Ammon's horn (tissue), 1 donor: ENCODE data around the gene ARL4C.

Source experiments
- DNase-seq: peaks from one replicate; pipeline ENCODE4 v3.0.0-alpha.2; 2016; ENCODE audit warnings: low spot score

The ARL4C gene

DNA sequence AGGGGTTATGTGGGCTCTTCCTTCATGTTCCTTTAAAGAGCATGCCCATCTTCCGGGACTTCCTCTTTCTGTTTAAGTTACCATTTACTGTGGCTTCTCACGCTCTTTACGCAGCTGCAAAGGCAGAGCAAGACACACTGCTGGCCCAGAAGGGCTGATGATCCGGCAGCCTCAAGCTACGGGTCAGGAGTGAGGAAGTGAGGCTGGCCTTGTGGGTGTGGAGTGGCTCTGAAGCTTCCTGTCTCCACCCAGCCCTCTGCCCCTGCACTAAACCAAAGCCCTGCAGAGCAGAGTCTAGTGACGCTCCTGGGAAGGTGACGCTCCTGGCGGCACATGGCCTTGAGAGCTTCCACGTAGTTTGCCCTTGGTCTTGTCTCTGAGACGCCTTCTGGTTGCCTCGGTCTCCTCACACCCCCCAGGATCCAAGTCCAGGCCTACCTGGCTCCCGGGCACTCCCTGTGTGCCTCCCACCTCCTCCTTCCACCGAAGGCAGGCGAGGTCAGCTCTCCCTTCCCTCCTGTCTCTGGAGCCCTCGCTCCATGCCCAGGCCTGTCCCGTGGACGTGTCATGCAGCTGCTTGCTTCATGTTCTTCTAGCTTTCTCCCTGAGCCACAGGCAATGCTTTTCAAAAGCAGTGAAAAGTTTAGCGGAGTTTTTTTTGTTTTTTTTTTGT is 50.3 kb downstream of the ARL4C start:
- peak; percentile 78 for DNase-seq

DNA sequence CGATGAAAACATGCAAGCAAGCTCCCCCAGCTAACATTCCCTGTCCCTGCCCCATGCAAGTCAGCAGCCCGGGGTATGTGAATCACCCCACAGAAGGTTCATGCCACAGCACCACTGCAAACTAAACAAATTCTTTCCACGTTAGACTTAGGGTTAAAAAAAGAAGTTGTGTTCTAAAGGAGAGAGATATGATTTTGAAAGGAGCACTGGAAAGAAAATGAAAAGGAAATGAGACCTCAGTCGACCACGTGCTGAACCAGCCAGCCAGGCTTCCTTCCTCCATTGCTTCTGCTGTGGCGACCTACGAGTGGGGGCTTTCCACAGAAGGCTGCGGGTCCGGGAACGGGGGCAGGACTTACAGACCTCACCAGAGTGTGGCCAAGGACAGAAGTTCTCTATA is 52.0 kb downstream of the ARL4C start:
- DNase-seq, result peak; percentile 34

DNA sequence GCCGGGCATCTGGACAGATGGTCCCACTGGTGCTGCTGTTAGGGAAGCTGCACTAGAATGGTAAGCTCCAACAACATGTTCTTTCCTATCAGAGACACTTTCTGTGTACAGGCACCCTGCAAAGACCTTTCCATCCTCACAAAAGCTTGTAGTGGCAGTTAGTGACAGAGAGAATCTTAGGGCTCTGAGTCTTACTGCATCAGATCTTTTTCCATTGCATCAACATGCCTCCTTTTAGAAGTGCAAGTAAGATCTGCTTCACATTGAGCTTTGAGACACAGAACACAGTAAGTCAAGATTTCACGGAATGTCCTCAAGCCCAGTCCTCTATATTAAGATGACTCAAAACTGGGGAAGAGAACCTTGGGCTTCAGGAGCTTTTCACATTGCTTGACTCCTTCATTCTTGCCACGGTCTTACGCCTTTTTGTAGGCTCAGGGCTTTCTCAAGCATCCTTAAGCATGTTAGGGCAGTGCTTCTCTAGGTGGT is 52.6 kb downstream of the ARL4C start:
- DNase-seq, result no peak
